NB4 (cell line): ENCODE data around the gene SASH1.

Experiments used
- DNase-seq: peaks from one replicate; pipeline ENCODE4 v3.0.0; 2010; ENCODE audit warnings: low read depth
- H3K4me3 ChIP-seq: one replicate; pipeline ENCODE4 v1.5.1; 2011; ENCODE audit warnings: mild to moderate bottlenecking, low read depth, low read length, moderate library complexity
- CTCF ChIP-seq: IDR thresholded peaks from one replicate; pipeline ENCODE4 v1.5.1; 2012; ENCODE audit warnings: low read depth, low read length
- MAX ChIP-seq: IDR thresholded peaks from 2 replicates; pipeline ENCODE4 v1.6.1; 2011; ENCODE audit warnings: low read depth, low read length
- MYC ChIP-seq: IDR thresholded peaks from 2 replicates; pipeline ENCODE4 v1.6.1; 2011; ENCODE audit warnings: low read depth, low read length
- POLR2A ChIP-seq: IDR thresholded peaks from 2 replicates; pipeline ENCODE4 v1.6.1; 2011; ENCODE audit warnings: mild to moderate bottlenecking; ENCODE audit not compliant: insufficient read length; ENCODE audit errors: extremely low read depth

The SASH1 gene

DNA sequence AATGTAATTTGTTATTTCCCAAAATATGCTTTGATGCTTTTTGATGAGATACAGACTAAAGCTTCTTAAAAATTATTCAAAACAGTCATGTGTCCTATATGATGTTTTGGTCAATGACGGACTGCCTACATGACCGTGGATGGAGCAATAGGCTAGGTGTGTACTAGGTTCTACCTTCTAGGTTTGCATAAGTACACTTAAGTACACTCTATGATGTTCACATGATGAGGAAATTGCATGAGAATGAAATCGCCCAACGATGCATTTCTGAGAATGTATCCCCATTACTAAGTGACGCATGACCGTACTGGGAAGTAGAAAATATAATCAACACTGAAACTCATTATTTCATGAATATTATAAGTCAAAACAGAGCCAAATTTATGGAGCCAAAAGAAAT lies 252.9 kb downstream of the SASH1 start:
- H3K4me3 ChIP-seq, result no peak overlapping the region
- DNase-seq, result no peak
- no peak for TF ChIP-seq CTCF
- no peak for TF ChIP-seq POLR2A
- no peak for TF ChIP-seq MYC
- TF ChIP-seq MAX, result no peak

GRCh38 chr6:148596891-148597455 lies 254.3 kb downstream of the SASH1 start:
- no peak for DNase-seq
- TF ChIP-seq CTCF (no peak), MYC (no peak), MAX (no peak), POLR2A (no peak)

GRCh38 chr6:148598724-148599123 lies 256.1 kb downstream of the SASH1 start:
- no peak for DNase-seq
- no peak overlapping the region for H3K4me3 ChIP-seq
- no peak for TF ChIP-seq CTCF
- no peak for TF ChIP-seq MAX
- no peak for TF ChIP-seq MYC
- TF ChIP-seq POLR2A, result no peak

More at GRCh38 chr6:148596891-148597455, 254.3 kb downstream of the SASH1 start:
- H3K4me3 ChIP-seq, result no peak overlapping the region

DNA sequence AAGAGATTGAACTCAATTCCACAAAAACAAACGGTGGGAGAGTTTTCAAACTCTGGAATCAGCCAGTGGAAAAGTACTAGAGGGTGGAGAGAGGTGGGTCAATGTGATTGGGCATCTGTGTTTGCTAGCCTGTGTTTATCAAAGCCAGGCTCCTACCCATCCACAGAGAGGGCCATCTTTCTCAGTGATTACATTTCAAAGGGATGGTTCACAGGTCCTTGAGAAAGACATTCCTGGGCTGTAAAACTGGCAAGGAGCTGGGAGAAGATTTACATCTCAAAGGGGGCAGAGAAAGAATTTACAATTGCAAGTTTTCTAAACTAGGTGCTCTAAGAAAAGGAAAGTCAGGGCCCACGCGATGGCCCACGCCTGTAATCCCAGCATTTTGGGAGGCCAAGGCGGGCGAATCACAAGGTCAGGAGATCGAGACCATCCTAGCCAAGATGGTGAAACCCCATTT lies 257.4 kb downstream of the SASH1 start:
- H3K4me3 ChIP-seq, result no peak overlapping the region
- no peak for DNase-seq

More for the DNA sequence above, 257.4 kb downstream of the SASH1 start:
- TF ChIP-seq CTCF, result no peak
- TF ChIP-seq POLR2A, result no peak
- no peak for TF ChIP-seq MYC
- no peak for TF ChIP-seq MAX
